Glomerular visceral epithelial cell (primary cell): ENCODE results near the gene PSMB2.
A peak's percentile ranks its signal among the peaks of the same experiment; 100 is the strongest.
"Not testable (repeated sequence)": the region's sequence is repeated elsewhere in the genome, so short reads cannot be mapped to it uniquely, and the experiment has no call there.

Experiments
- DNase-seq: peaks from one replicate; pipeline ENCODE4 v3.0.0-alpha.2; 2016; ENCODE audit errors: extremely low spot score

The PSMB2 gene

DNA sequence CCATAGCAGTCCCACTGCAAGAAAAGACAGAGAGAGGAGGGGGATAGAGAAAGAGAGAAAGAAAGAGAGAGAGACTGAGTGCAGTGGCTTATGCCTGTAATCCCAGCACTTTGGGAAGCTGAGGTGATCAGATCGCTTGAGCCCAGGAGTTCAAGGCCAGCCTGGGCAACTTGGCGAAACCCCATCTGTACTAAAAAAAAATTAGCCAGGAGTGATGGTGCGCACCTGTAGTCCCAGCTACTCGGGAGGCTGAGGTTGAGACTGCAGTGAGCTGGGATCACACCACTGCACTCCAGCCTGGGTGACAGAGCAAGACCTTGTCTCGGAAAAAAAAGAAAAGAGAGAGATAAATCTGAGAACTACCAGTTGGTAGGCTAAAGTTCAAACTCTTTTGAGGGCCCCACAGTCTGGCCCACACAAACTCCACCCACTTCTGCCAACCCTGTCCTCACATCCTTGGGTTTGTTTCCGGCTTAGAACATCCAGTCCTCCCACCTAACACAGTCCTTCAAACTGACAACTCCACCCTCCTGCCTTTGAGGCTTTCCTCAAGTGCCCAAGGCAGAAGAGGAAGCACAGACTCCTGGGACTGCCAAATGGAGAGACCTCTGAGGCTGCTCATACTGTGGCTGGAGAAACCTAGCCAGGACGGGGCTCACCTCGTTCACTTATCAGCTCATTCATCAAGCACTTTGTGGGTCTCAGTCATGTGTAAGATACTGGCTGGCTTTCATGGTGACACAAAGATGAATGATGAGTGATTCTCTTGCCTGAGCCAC is 48.1 kb downstream of the PSMB2 start:
- no peak for DNase-seq

DNA sequence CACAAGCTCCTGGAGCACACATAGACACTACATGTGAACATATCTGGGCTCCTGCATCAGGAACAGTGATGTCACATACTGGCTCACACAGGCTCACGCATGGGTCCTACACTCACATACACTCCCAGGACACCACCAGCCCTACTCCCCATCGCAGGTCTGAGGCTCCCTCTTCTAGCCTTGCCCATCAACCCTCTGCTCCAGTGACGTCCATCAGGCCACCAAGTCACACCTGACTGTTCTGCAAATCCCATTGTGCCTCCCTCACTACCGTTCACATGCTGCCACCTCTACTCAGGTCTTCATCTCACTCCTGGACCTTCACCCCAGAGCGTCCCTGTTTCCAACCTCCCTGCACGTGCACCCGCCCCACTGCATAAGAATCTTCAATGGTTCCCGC is 50.1 kb downstream of the PSMB2 start:
- DNase-seq = no peak

DNA sequence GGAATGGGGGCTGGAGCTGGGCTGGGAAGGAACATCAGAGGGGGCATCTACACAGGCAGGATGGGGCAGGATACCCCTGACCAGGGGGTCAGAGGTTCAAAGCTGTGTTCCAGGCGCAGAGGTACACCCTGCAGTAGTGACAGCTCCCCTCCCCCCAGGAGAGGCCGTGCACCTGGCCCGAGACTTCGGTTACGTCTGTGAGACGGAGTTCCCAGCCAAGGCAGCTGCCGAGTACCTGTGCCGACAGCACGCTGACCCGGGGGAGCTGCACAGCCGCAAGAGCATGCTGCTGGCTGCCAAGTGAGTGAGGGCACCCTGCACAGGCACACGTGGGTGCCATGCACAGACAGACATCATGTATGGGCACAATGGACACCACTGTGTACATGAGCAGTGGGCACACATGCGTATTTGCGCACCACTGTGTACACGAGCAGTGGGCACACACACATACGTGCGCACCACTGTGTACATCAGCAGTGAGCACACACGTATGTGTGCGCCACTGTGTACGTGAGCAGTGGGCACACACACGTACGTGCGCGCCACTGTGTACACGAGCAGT is 50.8 kb downstream of the PSMB2 start:
- no peak for DNase-seq

DNA sequence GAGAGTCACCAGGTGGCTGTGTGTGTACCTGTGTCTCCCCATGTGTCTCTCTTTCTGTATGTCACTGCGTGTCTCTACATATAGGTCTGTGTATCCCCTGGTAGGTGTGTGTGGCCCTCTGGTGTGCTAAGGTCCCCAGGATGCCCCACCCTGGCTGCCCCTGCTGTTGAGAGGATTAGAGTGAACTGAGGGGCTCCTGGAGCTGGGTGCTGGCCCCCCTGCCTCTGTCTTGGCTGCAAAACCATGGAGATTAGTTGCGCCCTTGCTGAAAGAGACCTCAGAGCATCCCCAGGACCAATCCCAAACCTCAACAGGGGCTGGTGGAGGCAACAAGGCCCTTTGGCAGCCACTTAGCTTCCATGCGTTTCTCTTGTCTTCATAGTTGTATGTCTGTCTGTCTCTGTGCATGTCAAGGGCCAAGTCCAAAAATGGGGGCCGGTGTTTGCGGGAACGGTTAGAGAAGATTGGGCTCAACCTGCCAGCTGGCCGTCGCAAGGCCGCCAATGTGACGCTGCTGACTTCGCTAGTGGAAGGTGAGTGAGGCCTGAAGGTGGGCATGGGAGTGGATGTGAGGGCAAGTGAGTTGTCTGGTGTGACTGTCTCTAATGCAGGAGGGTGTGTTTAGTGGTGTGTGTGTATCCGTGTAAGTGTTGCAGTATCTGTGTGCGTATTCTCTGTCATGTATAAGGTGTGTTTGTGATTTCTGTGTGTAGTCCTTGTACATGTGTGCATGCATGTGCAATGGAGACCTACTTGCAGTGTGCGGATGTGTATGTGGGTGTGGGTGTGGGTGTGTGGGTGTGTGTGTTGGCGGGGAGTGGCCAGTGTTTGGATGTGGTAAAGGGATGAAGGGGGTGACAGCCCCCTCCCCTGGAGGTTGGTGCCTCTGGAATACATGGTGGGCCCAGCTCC is 51.6 kb downstream of the PSMB2 start:
- no peak for DNase-seq

DNA sequence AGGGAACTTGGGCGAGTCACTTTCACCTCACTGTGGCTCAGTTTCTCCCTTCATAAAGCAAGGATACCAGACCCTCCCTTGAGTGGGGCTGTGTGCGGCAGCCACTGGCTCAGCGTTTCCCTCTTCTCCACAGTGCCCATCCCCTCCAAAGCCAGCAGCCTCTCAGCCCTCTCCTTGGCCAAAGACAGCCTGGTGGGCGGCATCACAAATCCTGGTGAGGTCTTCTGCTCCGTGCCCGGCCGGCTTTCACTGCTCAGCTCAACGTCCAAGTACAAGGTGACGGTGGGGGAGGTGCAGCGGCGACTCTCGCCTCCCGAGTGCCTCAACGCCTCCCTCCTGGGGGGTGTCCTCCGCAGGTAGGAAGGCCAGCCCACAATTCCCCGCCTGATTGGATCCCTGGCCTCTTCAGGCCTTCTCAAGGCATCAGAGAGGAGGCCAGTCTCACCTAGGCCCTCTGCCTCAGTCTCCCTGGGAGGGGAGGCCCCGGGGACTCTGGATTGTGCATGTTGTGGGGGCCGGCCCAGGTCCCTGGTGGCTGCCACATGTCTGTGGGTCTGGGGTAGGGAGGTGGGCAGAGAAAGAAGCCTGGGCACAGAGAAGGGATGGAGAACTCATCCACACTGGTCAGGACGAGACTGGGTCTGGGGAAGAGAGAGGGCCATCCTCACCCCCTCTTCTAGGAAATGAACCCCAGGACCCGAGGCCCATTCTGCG is 53.0 kb downstream of the PSMB2 start:
- DNase-seq = no peak

DNA sequence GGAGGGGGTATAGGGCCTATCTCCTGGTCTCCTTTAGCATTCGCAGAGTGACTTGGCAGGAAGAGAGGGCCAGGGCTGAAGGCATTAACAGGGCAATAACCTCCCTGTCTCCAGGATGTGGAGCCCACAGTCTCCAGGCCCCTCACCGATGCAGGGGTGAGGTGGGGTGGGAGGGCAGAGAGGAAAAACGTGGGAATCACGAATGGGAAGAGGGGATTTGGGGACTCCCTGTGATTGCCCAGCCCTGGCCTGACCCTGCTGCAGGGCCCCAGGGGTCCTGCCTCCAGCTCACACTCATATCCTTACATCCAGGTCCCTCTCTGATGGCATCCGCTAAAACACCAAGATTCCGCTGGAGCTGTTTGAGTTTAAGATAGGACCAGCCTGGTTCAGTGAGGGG is 53.6 kb downstream of the PSMB2 start:
- DNase-seq = no peak

DNA sequence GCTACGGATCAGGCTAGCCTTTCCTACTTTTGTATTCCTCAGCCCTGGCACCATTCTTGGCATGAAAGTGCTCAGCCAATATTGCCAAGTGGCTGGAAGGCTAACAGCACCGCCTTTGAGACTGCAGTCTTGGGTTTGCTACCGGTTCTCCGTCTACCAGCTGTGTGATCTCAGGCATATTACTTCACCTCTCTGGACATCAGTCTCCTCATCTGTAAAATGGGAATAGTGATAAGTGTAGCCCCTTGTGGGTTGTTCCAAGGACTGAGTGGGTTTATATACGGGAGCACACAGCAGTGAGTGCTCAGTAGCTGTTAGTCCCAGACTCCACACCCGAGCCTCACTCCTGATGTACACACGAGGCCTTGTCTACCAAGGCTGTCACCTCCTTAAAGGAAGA is 54.5 kb downstream of the PSMB2 start:
- no peak for DNase-seq

DNA sequence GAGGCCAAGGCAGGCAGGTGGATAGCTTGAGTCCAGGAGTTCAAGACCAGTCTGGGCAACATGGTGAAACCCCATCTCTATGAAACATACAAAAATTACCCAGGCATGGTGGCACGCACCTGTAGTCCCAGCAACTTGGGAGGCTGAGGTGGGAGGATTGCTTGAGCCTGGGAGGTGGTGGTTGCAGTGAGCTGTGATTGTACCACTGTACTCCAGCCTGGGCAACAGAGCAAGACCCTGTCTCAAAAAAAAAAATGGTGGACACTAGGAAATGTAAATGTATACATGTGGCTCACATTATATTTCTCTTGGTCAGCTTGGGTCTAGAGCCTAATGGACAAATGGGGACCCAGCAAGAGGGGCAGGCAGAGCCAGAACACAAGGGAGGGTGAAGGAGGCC is 55.5 kb downstream of the PSMB2 start:
- not testable (repeated sequence) for DNase-seq

DNA sequence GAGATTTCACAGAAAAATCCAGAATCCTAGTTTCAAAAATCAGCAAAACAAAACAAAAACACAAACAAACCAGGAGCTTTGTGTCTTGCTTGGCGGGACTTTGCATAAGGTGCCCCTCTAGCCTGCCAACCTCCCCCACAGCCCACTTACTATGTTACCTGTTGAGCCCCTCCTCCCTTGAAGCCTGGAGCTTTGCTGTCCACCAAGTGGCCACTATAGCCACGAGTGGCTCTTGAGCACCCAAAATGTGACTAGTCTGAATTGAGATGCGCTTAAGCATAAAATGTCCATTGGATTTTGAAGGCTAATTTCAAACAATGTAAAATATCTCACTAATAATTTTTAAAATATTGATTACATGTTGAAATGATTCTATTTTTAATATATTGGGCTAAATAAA is 56.0 kb downstream of the PSMB2 start:
- DNase-seq = no peak

DNA sequence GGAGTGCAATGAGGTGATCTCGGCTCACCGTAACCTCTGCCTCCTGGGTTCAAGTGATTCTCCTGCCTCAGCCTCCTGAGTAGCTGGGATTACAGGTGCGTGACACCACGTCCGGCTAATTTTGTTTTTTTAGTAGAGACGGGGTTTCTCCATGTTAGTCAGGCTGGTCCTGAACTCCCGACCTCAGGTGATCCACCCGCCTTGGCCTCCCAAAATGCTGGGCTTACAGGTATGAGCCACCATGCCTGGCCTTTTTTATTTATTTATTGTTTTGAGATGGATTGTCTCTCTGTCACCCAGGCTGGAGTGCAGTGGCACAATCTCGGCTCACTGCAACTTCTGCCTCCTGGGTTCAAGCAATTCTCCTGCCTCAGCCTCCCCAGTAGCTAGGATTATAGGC is 59.7 kb downstream of the PSMB2 start:
- not testable (repeated sequence) for DNase-seq

DNA sequence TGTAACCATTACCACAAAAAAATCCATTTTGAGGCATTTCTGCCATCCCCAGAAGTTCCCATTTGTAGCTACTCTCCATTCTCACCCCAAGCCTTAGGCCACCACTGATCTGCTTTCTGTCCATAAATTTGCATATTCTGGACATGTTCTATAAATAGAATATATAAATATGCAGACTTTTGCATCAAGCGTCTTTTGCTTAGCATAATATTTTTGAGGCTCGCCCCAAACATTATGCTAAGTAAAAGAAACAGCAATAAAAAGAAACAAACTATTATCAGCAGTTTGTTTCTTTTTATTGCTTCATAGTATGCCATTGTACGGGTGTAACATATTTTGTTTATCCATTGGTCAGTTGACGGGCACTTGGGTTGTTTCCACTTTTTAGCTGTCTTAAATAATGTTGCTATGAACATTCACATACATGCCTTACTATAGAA is 60.4 kb downstream of the PSMB2 start:
- no peak for DNase-seq

DNA sequence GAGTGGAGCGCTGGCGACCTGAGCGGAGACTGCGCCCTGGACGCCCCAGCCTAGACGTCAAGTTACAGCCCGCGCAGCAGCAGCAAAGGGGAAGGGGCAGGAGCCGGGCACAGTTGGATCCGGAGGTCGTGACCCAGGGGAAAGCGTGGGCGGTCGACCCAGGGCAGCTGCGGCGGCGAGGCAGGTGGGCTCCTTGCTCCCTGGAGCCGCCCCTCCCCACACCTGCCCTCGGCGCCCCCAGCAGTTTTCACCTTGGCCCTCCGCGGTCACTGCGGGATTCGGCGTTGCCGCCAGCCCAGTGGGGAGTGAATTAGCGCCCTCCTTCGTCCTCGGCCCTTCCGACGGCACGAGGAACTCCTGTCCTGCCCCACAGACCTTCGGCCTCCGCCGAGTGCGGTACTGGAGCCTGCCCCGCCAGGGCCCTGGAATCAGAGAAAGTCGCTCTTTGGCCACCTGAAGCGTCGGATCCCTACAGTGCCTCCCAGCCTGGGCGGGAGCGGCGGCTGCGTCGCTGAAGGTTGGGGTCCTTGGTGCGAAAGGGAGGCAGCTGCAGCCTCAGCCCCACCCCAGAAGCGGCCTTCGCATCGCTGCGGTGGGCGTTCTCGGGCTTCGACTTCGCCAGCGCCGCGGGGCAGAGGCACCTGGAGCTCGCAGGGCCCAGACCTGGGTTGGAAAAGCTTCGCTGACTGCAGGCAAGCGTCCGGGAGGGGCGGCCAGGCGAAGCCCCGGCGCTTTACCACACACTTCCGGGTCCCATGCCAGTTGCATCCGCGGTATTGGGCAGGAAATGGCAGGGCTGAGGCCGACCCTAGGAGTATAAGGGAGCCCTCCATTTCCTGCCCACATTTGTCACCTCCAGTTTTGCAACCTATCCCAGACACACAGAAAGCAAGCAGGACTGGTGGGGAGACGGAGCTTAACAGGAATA is 64.0 kb downstream of the PSMB2 start:
- no peak for DNase-seq

DNA sequence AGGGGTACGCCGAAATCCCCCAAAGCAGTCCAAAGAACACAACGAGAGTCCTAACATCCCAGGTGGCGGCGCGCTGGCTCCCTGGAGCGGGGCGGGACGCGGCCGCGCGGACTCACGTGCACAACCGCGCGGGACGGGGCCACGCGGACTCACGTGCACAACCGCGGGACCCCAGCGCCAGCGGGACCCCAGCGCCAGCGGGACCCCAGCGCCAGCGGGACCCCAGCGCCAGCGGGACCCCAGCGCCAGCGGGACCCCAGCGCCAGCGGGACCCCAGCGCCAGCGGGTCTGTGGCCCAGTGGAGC is 64.6 kb downstream of the PSMB2 start:
- not testable (repeated sequence) for DNase-seq

DNA sequence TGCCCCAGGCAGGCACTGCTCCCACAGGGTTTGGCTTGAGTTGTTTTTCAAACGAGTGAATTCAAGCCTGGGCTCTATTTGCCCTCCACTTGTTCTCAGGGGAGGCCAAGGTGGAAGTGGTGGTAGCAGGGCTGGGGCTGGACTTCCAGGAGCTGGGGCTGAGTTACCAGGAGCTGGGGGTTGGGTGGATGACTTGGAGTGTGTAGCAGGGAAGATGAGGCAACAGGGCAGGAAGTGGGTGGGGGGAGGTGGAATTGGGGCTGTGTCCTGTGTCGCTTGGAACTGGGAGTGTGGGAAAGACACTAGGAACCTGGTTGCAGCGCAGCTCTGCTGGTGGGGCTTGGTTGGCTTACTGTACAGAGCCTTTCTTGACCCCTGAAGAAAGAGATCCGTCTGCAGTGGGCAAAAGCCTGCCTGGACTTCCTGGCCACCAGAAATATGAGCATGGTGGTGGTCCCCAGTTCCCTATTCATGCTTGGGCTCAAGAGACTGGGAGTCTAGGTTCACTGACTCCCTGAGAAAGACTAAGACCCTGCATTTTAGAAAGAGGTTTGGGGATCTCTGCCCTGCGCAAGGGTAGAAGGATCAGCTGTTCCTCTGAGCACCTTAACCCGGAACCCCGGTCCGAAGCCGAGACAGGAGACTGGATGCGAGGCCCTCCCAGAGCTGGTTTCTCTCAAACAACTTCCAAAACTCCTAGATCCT is 65.1 kb downstream of the PSMB2 start:
- DNase-seq = no peak

DNA sequence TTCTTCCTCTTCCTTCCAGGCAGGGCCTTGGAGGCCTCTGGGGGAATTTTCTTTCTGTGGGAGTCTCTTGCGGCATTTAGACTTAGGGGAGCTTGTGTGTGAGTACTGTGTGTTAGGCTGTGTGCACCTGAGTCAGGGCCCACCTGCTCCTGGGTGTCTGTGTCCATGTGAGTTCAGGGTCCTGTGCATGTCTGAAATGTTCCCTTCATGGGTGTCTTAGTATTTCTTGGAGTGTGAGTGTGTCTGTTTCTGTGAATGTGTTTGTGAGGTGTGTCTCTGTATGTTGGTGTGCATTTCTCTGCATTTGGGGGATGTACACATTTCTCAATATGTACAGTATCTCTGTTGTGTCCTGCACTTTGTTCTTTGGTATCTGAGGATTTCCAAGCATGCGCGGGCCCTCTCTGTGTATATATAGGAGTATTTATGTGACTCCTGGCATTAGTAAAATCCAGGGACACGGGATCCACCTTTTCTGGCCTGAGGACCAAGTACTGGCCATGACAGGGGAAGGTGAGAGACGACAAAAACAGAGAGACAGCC is 65.8 kb downstream of the PSMB2 start:
- no peak for DNase-seq

DNA sequence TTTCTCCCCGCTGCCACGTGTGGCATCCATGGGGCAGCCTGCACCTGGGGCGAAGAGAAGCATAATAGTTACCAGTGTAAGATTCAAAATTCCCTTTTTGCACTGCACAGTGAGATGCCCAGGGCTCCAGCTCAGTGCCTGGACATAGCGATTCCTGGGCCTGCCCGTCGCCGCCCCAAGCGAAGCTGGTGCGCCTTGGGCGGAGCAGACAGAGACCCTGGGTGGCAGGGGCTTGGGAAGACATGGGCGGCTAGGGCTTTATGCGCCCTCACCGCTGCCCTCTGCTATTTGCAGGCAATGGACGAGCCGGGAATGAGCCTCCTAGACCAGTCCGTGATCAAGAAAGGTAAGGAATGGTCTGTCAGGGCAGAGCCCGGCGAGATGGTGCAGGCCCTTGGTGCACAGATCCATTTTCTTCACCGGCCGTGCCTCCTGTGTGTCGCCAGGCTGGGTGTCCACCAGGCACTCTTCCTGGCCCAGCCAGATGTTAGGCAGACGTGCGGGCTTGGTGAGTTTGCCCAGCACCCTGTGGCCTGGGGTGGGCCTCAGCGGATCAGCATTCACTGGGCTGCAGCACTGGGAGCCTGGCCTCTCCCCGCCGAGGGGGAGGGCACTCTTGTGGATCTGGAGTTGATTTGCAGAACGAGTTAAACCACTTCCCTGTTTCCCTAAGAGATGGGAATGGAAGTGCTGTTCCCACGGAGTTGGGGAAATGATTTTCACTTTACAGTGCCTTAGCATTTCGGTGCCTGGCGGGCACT is 66.5 kb downstream of the PSMB2 start:
- no peak for DNase-seq

DNA sequence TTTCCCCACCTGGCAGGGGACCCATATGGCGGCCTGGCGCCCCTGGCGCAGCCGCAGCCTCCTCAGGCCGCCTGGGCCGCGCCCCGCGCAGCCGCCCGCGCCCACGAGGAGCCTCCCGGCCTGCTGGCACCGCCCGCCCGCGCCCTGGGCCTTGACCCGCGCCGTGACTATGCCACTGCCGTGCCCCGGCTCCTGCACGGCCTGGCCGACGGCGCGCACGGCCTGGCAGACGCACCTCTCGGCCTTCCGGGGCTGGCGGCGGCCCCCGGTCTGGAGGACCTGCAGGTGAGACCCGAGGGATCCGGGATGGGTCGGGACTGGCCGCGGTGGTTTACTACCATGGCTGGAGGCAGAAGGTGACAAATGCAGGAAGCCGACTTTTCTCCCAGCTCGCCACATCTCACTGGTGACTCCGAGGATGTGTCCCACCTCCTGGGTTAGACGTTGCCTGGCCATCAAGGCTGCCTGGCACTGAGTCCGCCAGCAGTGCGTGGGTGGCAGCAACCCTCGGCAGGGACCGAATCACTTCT is 67.1 kb downstream of the PSMB2 start:
- no peak for DNase-seq

DNA sequence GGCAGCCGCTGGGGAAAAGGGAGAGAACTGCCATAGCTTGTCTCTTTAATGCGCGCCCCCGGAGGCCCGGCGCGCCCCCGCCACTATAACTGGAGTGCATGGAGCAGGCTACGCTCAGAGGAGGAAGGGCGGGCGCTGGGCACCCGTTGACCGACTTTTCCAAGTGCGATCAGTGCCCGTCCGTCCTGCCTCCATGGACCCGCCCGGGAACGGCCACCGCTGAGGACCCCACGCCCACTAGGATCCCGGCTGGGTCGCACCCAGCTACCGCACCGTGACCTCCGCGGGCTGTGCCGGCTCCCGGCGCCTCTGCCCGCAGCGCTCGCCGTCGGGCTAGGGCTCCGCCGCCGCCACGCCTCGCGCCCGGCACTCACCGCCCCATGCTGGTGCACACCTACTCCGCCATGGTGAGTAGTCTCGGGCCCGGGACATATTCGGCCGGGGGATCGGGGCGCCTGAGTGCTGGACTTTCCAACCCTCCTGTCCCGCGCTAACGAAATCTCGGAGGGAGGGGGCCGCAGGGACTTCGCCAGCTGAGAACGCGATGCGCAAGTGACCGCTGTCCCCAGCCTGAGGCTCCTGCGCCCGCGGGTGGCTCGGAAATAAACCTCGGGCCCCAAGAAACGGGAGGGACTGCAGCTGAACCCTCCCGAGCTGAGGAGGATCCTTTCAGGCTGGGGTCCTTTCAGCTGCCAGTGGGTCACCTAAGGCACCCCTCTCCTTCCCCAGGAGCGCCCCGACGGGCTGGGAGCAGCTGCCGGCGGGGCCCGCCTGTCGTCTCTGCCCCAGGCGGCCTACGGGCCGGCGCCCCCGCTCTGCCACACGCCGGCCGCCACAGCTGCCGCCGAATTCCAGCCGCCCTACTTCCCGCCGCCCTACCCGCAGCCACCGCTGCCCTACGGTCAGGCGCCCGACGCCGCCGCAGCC is 67.9 kb downstream of the PSMB2 start, which contains the start of gene TFAP2E:
TFAP2E (plus strand) TSS at position 117 of the 927 bp plus-strand sequence; CDS start at position 381, 264 bp downstream.
- DNase-seq = peak; percentile 53
